ENCODE measurements around the gene WBP2.

DNA sequence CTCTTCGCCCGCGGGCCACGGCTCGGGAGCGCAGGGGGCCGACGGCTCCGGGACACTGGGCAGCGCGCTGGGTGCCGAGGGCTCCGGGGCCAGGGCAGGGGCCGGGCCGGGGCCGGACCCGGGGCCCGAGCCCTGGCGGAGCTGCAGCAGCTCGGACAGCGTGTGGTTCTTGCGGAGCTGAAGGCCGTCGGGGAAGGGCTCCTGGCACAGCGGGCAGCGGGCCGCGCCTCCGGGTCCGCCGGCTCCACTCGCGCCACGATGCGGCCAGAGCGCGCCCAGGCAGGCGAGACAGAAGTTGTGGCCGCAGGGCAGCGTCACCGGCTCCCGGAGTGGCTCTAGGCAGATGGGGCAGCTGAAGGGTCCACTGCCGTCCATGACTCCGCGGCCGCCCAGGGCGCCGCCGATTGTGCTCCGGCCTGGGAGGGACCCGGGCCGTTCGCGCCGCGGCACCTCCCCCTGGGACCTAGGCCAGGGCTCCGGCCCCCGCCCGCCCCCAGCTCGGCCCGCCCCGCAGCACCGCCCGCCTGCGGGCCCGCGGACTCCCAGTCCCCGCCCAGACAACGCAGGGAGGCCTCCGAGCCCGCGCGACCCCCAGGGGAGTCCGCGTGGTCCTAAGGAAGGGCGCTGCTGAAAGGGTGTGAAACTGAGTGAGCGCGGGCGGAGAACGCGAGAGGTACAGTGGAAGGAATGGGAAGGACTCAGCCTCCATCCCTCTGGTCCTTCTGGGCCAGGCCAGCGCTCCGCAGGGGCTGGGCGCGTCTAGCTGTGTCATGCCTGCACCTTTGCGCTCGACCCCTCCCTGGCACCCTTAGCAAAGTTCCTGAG lies 23.3 kb upstream of the WBP2 start, which contains the start of gene TRIM47:
- no peak for TF ChIP-seq EZH2 (IDR thresholded peaks at IDR 0.05)
- no peak for TF ChIP-seq POLR2AphosphoS5 (IDR thresholded peaks at IDR 0.05; ENCODE audit: borderline replicate concordance, low read depth, low read length)
- TF ChIP-seq FOXP2 (optimal IDR thresholded peaks at IDR 0.05; ENCODE audit: control extremely low read depth, extremely low read length, insufficient read depth), result no peak

All from SK-N-MC (cell line).